OCI-LY3 (cell line): Measurements from ENCODE around the gene ACSS1.

ENCODE experiments used
- CTCF ChIP-seq: fragments of 200-600, 300-600 bp; sonication (generic); IDR thresholded peaks from 2 replicates; pipeline ENCODE4 v1.5.1; 2014; ENCODE audit warnings: antibody characterized with exemption, low read length, low read depth
- EZH2phosphoT487 ChIP-seq: fragments of 200-600 bp; shearing (Covaris generic); IDR thresholded peaks from 2 replicates; pipeline ENCODE4 v1.6.1; 2018; ENCODE audit warnings: antibody characterized with exemption, mixed run types, low read depth

- no peak for TF ChIP-seq CTCF
- TF ChIP-seq EZH2phosphoT487: no peak
These were observed 4.9 kb upstream of the ACSS1 start for GRCh38 chr20:25062841-25063240.
